HG02588 (cell line): ENCODE measurements around the gene PPP1R36.
A peak's percentile ranks its signal among the peaks of the same experiment; 100 is the strongest.
"Not testable (repeated sequence)": the region's sequence is repeated elsewhere in the genome, so short reads cannot be mapped to it uniquely, and the experiment has no call there.

Experiments
- ATAC-seq: cut with Tn5 transposase; IDR thresholded peaks from one replicate; pipeline ENCODE4 v1.9.1; 2021; ENCODE audit warnings: mild to moderate bottlenecking, moderate library complexity; ENCODE audit not compliant: unreplicated experiment

PPP1R36 gene

GRCh38 chr14:64517667-64518066, 32.1 kb upstream of the PPP1R36 start:
- not testable (repeated sequence) for ATAC-seq

DNA sequence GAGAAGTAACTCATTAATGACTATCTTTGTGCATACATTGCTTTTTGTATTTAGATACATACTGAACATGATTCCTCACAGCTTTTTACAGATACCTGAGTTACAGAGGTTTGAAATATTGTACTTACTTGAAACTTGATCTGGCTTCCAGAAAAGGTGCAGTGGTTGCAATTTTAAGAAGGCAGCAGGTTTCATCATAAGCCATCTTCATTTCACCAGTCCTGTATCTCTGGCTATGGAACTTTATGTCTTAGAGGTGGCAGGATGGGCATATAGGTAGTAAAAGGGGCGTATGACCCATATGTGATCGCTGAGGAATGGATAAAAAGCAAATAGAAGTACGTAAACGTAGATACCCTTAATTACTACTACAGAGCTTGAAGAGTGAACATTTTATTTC, 31.5 kb upstream of the PPP1R36 start:
- ATAC-seq, result no peak

DNA sequence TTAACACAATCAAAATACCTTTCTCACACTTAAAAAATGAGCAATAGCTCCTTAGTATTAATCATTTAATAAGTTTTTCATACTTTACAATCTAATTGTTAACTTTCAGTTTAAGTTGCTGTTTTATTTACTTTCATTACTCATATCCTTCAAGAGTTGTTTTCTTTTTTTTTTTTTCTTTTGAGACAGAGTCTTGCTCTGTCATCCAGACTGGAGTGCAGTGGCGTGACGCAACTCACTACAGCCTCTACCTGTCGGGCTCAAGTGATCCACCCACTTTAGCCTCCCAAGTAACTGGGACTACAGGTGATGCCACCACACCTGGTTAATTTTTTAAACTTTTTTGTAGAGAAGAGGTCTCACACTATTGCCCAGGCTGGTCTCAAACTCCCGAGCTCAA, 29.1 kb upstream of the PPP1R36 start:
- ATAC-seq, result no peak

DNA sequence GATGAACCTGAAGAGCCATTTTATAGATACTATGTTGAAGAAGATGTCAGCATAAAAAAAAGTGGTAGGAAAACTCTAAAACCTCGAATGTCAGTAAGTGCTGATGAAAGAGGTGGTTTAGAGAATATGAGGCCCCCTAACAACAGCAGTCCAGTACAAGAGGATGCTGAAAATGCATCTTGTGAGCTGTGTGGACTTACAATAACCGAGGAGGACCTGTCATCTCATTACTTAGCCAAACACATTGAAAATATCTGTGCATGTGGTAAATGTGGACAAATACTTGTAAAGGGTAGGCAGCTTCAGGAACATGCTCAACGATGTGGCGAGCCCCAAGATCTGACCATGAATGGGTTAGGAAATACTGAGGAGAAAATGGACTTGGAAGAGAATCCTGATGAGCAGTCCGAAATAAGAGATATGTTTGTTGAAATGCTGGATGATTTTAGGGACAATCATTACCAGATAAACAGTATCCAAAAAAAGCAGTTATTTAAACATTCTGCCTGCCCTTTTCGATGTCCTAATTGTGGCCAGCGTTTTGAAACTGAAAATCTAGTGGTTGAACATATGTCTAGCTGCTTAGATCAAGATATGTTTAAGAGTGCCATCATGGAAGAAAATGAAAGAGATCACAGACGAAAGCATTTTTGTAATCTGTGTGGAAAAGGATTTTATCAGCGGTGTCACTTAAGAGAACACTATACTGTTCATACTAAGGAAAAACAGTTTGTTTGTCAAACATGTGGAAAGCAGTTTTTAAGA, 27.0 kb upstream of the PPP1R36 start:
- no peak for ATAC-seq

DNA sequence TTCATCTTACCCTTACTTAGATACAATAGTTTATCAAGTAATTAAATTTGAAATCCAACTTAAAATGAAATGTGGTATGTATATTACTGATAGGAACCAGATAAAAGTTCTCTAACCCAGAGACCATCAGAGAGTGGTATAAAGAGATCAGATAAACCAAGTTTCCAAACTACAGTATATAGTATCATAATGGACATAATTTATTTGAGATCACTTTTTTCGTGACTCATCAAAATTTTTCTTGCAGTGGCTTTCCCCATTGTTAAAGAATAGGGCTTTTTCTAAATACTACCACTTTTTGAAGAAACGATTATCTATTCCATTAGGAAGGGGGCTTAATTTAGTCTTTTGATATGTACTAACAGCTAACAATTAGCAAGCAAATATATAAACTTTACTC, 24.4 kb upstream of the PPP1R36 start:
- no peak for ATAC-seq

DNA sequence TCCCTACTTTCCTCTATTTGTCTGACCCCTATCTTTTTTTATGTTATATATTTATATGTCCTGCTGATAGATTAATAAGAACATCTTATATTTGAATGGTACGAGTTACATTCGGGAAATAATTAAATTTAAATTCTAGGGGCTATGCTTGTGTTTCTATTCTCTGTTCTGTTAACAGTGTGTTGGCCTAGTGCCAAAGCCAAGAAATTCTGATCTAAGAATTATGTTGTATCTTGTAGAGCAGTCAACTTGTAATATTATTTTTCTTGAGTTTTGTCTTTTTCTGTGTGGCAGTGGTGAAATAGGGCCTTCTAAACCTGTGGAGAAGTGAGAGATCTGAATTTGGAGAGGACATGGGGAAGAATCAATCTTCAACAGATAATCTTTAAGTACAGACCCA, 18.2 kb upstream of the PPP1R36 start:
- no peak for ATAC-seq

DNA sequence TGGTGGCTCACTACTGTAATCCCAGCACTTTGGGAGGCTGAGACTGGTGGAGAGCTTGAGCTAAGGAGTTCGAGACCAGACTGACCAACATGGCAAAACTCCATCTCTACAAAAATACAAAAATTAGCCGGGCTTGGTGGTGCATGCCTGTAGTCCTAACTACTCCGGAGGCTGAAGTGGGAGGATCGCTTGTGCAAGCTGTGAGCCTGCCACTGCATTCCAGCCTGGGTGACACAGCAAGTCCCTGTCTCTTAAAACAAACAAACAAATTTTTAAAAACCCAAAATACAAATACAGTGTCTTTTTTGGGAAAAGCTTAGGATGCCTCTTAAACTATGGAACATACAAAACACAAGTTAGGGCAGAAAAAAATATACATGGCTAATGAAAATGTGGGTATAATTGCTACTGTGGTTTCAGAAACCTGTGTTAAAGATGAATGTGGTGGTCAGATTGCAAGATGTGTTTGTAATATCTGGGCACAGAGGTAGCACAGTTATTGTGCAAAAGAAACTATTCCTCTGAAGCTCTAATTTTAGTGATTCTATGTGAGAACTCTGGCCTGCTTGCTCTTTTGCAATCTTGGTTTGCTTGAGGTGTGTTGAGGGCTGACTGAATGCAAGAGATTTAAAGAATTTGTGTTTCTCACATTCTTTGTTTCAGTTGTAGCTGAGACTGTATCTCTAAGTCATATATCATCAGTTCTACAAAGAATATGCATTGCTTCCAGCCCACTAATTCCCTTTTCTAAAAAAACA, 13.1 kb upstream of the PPP1R36 start:
- ATAC-seq, result no peak

DNA sequence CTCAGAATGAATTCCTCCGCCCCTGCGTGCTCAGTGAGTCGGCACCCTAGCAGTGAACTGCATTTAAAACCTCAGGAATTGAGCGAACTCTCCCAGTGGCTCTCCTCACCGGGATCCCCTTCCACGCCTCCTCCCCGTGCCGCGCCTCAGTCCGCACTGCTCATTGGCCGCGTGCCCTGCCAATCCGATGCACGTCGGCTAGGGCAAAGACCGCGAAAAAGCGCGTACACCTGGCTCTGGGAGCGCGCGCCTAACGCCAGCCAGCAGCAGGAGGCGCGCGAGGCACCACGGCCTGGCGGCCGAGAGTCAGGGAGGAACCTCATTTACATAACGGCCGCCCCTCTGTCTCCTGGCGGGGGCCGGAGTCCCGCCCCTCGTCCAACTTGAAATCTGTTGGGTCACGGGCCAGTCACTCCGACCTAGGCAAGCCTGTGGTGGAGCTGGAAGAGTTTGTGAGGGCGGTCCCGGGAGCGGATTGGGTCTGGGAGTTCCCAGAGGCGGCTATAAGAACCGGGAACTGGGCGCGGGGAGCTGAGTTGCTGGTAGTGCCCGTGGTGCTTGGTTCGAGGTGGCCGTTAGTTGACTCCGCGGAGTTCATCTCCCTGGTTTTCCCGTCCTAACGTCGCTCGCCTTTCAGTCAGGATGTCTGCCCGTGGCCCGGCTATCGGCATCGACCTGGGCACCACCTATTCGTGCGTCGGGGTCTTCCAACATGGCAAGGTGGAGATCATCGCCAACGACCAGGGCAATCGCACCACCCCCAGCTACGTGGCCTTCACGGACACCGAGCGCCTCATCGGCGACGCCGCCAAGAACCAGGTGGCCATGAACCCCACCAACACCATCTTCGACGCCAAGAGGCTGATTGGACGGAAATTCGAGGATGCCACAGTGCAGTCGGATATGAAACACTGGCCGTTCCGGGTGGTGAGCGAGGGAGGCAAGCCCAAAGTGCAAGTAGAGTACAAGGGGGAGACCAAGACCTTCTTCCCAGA, 9.3 kb upstream of the PPP1R36 start, which contains the start of gene HSPA2:
TSS of gene HSPA2 (plus strand) at position 534 of the 995 bp plus-strand sequence. CDS start at position 643, 109 bp downstream.
- peak; percentile 92 for ATAC-seq

- no peak for ATAC-seq
Observed at GRCh38 chr14:64541261-64541971, 8.3 kb upstream of the PPP1R36 start.

- ATAC-seq, result no peak
Observed at GRCh38 chr14:64541972-64542835, 7.6 kb upstream of the PPP1R36 start.

GRCh38 chr14:64542836-64543201, 6.9 kb upstream of the PPP1R36 start:
- ATAC-seq, result no peak

- no peak for ATAC-seq
Observed at GRCh38 chr14:64544607-64545312, 5.0 kb upstream of the PPP1R36 start.

DNA sequence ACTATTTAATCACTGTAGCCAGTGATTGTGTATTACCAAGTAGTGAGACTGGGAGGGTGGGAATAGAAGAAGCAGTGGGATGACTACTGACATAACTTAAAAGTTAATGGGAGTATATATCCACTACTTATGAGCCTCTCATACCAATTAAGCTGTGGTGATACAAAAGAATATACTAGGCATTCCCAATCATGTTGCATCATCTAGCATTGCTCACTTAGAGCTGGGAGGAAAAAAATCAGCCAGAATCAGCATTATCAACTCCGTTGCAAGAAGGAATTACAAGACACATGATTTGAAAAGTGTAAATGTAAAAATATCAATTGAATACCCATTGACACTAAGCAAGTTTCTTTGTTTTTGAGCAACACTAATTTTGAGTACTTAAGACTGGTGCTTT, 745 bp upstream of the PPP1R36 start:
- ATAC-seq, result no peak

GRCh38 chr14:64550621-64551333, 1.0 kb downstream of the PPP1R36 start:
- ATAC-seq, result no peak

- no peak for ATAC-seq
Observed at GRCh38 chr14:64554556-64554955, 4.8 kb downstream of the PPP1R36 start.

GRCh38 chr14:64556526-64556925, 6.8 kb downstream of the PPP1R36 start:
- ATAC-seq, result no peak

- not testable (repeated sequence) for ATAC-seq
Observed at GRCh38 chr14:64558216-64558615, 8.5 kb downstream of the PPP1R36 start.

DNA sequence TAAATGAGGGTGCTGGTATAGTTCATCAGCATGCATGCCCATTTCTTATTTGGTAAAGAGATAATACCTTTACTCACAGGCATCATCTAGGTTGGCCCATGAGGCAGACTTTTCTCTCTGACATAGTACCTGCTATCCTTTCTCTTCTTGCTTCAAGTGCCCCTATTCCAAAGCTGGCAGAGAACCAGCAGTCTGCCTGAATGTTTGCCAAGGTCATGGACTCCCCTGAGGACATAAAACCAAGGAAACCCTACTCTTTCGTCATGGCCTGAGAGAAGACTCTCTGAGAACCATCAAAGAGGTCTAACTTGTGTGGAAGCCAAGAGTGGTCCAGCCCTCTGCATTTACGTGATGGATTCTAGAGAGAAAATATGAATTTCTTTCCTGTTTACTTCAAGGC, 11.9 kb downstream of the PPP1R36 start:
- no peak for ATAC-seq
